Cortex of kidney (tissue), 1 donor: Measurements from ENCODE around the gene YWHAG.
"Not testable (repeated sequence)": the region's sequence is repeated elsewhere in the genome, so short reads cannot be mapped to it uniquely, and the experiment has no call there.

Experiments used
- DNase-seq: peaks from one replicate; lab custom pipeline; 2025; lab: John Stamatoyannopoulos, UW

Gene YWHAG

DNA sequence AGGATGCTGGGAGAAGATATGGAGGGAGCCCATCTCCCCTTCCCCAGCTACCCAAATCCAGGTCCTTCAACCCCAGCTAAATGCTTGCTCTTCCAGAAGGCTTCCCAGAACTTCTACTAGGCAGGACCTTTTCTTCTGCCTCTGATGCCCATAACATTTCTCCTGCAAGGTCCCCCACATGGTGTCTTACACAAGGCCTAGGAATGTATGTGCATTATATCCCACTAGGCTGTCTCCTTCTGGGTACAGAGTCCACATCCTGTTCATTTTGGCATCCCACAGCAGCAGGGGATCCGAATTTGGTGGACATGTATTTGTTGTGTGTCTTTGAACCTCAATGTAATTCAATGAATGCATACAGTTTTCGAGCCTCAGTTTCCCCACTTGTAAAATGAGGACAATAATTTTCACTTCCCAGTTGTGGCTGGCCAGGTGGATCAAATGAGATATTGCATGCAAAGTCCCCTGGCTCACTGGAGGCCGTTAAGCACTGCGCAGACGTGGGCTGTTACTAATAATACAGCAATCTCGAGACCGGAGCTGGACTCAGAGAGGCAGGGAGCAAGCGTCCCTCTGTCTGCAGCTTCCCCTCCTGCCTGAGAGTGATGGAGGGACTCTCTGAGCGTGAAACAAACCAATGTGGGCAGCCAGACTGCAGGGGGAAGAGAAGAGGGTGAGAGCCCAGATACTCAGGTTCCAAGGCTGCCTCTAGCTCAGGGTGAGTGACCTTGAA lies 18.6 kb upstream of the YWHAG start:
- no peak for DNase-seq

DNA sequence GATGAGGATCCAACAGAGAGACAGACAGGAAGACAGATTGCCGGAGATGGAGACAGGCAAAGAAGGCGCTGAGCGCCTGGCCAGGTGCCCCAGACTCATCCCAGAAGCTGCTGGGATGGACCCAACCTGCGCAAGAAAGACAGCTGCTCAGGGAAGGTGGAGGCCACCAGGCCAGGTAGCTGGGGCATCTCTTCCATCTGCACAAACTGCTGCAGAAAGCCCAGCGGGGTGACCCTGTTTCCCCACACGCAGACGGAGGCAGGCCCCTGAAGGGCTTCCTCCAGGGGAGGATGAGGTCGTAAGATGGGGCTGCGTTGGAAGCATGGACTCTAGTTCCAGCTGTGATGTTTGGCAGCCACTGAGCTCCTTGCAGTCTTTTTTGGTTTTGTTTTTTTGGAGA lies 16.5 kb upstream of the YWHAG start:
- no peak for DNase-seq

GRCh38 chr7:76372984-76373833 lies 14.4 kb upstream of the YWHAG start:
- no peak for DNase-seq

- DNase-seq: no peak
Observed at GRCh38 chr7:76371396-76371795, 12.6 kb upstream of the YWHAG start.

DNA sequence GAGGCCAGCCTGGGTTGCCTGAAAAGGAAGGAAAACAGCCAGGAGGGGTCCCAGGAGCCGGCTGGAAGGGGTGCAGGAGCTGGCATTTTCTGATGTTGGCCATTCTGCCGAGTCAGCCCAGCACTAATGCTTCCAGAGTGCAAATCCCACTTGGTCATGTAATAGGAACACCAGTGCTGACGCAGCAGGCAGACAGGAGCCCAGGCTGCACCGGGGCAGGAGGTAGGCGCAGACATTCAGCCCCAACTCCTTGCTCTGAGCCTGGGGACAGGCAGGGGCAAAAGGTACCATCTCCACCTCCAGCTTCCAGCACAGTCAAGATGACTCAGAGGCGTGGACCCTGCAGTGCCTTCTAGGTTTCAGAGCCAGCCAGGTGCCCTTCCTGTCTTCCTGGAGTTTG lies 10.2 kb upstream of the YWHAG start:
- DNase-seq: no peak

- DNase-seq: no peak
Observed at GRCh38 chr7:76368190-76368589, 9.4 kb upstream of the YWHAG start.

DNA sequence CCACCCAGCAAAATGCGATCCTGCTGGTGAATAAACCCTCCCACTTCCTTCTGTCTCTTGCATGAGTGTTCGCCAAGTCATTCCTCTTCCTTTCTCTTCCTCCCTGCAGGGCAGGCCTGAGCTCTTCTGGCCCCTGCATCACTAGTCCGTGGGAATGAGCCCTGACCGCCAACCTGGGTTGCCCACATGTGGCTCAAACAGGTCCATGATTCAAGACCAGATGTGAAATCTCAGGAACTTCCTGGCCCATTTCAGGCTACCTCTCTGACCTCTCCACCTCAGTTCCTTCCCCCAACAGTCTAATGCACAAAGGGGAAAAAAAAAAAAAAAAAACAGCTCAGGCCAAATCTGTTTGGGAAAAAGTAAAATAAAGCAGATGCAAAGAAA lies 5.4 kb upstream of the YWHAG start:
- DNase-seq: no peak

GRCh38 chr7:76363754-76364153 lies 5.0 kb upstream of the YWHAG start:
- DNase-seq: not testable (repeated sequence)

- no peak for DNase-seq
Observed at GRCh38 chr7:76359978-76360638, 1.3 kb upstream of the YWHAG start.

DNA sequence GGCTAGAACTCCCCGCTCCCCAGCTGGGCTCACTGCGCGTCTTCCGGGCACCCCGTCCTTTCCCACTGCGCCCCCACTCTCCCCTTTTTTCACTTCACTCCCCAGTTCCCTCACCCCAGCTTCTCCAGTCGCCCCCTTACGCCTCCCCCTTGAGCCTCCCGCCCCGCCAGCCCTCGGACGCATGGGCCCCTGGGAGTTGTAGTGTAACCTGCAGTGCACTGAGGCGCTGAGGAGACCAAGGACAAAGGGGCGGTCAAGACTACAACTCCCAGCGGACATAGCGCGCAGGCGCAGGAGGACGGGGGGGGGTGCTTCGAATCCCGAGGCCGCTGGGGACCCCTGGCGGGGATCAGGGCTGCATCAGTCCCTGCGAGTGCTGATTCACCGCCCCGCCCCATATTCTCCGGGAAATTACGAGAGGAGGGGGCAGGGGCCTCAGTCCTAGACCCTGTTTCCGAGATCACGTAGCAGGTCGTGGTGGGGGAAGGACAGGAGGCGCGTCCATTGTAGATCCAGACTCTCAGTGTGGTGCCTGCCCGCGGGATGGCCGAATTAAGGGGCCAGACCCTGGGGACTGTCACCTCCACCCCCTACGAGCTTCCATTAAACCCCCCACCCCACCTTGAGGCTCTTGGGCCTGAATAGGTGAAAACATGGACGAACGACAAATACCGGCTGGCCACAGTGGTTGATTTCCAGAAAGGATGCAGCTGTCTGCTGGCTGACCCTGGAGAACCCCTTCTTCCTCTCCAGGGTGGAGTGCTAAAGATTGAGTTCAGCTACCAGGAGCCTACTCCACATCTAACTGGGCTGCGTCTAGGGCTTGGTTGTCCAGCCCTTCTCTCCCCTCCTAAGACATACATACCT lies 553 bp upstream of the YWHAG start:
- DNase-seq: peak; percentile 66

- no peak for DNase-seq
Observed at GRCh38 chr7:76358011-76358480, 745 bp downstream of the YWHAG start.

DNA sequence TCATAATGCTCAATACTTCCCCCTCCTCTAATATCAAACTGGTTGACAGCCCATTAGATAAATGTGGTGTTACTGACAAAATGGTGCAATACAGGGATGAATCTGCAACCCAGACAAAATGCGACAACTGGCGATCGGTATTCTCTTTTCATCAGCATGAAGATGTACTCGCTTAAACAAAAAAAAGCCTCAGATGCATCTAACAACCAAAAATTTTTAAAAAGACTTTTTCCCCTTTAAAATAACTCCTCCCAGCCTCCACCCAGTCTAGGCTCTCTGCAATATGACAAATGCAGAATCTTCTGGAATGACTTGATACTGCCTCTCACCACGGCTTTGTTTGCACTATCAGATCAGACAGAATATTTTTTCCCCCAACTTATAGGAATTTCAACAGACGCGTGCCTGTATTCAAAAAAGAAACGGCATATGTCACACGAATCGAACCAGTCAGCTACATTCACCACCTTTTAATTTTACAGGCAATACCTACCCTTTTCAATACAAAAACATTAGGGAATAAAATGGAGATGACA lies 1.2 kb downstream of the YWHAG start:
- no peak for DNase-seq

GRCh38 chr7:76356823-76357222 lies 2.0 kb downstream of the YWHAG start:
- no peak for DNase-seq

- no peak for DNase-seq
Observed at GRCh38 chr7:76356115-76356514, 2.7 kb downstream of the YWHAG start.

DNA sequence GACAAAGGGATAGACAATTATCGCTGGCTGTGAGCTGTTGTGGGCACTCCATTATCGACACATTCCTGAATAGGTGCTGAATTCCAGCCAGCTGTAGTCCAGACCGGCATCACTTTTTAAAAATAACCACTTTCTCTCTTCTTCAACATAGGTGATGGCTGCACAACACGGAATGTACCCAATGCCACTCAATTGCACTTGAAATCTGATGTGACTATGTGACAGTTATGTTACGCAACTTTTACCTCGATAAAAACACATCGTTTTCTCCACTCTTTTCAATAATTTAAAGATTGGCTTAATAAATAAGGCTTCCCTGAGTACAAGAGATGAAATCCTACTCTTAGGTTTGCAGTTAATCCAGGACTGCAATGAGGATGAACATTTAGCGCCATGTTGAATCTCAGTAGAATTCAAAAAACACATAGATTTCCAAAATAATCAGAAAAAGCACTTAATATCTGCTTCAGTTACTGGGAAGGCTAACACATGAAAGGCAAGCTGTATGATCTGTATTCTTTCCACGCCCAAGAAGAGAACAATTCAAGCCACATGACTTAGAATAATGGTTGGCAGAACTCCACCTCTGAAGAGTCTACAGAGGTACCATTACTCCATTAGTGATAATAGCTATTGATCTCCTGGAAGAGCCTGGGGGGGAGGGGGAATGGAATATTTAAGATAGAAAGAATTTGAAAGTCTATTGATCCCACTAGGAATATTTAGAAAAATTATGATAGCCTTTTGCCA lies 3.6 kb downstream of the YWHAG start:
- DNase-seq: no peak

DNA sequence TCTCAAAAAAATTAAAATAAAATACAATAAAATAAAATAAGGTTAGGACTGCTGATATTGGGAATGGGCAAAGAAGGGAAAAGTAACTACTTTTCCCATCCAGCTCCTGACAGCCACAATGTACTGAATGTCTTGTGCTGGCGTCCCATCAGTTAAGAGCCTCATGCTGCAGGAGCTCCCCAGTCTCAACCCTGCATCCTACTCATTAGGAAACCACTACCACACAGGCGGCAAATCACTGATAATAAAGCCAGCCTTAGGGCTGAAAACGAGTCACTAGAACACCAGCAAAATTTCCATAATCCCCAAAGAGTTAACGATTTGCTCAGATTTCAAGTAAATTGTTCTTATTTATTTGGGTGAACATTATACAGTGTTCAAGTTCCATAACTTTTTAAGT lies 4.3 kb downstream of the YWHAG start:
- DNase-seq: no peak

DNA sequence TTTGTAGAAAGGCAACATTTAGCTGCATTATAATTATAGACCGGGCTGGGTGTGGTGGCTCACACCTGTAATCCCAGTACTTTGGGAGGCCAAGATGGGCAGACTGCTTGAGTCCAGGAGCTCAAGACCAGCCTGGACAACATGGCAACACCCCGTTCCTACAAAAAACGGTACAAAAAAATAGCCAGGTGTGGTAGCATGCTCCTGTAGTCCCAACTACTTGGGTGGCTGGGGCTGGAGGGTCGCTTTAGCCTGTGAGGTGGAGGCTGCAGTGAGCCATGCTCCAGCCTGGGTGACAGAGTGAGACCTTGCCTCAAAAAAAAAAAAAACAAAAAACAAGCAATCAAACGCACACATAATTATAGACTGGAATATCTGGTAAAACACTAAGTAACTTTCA lies 5.0 kb downstream of the YWHAG start:
- DNase-seq: no peak

GRCh38 chr7:76352193-76352592 lies 6.6 kb downstream of the YWHAG start:
- DNase-seq: no peak

GRCh38 chr7:76351372-76351771 lies 7.4 kb downstream of the YWHAG start:
- no peak for DNase-seq

GRCh38 chr7:76349313-76349885 lies 9.4 kb downstream of the YWHAG start:
- no peak for DNase-seq
